CD4-positive, alpha-beta T cell treated with Interferon alpha-2 for 1 hour (primary cell): Measurements from ENCODE around the gene POC1A.
"Not testable (repeated sequence)": the region's sequence is repeated elsewhere in the genome, so short reads cannot be mapped to it uniquely, and the experiment has no call there.

Experiments
- DNase-seq, 2 donors: peaks; one replicate each; pipeline ENCODE4 v3.0.0-alpha.2; 2020 to 2022

The POC1A gene

DNA sequence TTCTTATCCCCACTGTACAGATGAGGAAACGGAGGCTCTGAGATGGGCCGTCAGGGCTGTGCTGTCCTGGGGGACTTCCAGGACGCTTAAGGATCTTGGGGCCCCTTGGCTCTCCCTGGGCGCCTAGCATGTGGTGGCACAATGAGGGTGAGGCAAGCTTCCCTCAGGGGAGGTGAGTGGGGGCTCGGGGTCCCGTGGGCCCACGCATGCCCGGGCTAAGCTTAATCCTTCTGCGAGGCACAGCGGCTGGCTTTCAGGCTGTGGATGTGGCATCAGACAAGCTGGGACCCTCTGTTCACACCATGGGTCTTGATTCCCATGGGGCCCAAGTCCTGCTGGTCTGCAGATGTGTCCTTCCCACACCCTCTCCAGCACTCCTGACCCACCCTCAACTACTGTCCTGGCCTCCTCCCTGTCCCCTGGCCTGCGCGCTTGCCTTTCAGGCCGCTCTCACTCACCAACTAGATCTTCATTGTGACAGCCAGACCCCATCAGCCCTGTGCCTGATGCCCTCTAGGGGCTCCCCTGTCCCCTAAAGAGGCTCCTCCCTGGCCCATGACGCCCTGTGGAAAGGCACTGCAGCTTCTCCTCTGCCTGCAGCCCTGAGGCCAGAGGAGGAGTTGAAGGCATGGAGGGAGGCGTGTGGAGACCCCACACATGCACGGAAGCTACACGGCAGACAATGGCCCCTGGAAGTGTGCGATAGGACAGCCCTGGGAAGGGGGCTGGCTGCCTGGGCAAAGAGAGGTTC lies 109.2 kb downstream of the POC1A start:
- no peak for DNase-seq

- no peak for DNase-seq
These were observed 110.5 kb downstream of the POC1A start for GRCh38 chr3:52043750-52044149.

- DNase-seq: not testable (repeated sequence)
These were observed 111.2 kb downstream of the POC1A start for GRCh38 chr3:52043039-52043438.

GRCh38 chr3:52041118-52041731 lies 113.0 kb downstream of the POC1A start:
- DNase-seq: no peak

DNA sequence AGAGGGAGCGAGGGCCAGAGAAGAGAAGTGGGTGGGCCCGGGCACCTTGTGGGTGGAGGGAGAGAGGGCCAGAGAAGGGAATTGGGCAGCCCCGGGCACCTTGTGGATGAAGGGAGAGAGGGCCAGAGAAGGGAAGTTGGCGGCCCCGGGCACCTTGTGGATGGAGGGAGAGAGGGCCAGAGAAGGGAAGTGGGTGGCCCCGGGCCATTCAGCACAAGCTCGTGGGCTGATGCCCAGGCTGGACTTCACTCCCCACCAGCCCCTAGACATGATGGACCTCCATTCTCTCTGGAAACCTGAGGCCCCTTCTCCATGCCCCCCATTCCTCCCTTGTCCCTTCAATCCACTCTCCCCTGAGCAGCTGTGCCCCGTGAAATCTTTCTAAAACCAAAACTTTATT lies 113.6 kb downstream of the POC1A start:
- DNase-seq: no peak

DNA sequence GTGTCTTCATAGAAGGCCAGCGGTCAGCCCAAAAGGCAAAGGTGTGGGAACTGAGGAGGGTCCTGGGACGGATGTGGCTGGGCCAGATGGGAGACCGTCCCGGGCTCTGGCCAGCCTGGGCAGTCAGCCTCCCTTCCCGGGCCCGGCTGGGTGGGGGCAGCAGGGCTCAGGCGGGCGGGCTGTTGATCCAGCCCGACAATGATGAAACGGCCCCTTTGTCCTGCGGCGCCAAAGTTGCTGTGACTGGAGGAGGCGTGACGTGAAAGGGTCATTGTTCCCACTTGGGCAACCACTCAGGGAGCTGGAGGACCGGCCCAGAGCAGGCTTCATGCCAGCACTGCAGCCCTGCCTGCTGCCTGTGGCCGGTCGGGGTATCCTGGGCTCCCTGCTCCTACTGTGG lies 114.4 kb downstream of the POC1A start:
- no peak for DNase-seq

DNA sequence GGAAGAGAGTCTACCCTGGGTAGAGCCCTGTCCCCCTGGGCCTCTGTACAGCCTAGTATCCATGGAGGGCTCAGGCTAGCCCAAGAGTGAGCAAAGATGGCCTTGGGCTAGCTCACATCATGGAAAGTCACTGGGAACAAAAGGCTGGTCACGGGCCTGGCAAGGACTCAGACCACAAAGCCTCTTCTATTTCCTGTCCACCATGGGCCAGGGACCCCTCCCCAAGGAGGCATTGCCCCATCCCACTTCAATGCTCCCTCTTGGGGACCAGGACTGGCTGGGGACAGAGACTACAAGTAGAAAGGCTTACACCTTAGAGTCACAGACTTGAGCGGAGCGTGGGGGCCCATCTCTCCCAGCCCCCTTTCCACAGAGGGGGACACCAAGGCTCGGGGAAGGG lies 114.8 kb downstream of the POC1A start:
- no peak for DNase-seq

- DNase-seq: no peak
These were observed 116.0 kb downstream of the POC1A start for GRCh38 chr3:52038227-52038626.

GRCh38 chr3:52037291-52037690 lies 116.9 kb downstream of the POC1A start:
- DNase-seq: no peak

DNA sequence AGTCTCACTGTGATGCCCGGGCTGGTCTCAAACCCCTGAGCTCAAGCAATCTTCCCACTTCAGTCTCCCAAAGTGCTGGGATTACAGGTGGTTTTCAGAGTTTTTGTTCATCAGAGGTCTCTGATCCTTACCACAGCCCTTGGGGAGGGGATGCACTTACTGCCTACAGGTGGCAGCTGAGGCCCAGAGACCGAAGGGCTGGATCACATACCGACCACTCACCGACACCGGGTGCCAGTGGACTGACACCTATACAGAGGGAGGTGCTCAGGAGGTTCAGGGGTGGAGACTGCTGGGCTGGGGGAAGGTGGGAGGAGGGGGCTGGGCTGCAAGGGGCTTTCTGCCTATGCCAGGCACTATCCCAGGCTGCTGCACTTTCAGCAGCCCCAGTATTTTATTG lies 117.4 kb downstream of the POC1A start:
- peak in 1 of 2 donors; percentile 48 for DNase-seq

GRCh38 chr3:52036222-52036694 lies 118.0 kb downstream of the POC1A start:
- no peak for DNase-seq

DNA sequence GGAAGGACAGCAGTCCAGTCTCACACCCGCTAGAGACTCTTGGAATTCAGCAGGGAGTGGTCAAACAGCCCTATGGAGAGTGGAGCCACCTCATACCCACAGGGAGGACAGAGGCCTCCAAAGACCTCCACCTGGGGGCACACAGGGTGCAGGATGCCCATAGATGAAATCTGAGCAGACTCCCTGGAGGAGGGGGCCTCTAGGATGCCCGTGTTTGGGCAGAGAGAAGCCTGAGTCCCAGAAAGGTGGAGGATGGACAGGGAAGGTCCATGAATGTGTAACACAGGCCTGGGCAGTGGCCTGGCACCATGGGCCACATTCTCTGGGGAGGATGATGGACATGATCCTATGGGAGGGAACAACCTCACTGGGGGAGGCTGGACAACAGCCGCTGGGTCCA lies 119.6 kb downstream of the POC1A start:
- no peak for DNase-seq

GRCh38 chr3:52034212-52034611 lies 120.0 kb downstream of the POC1A start:
- DNase-seq: no peak

DNA sequence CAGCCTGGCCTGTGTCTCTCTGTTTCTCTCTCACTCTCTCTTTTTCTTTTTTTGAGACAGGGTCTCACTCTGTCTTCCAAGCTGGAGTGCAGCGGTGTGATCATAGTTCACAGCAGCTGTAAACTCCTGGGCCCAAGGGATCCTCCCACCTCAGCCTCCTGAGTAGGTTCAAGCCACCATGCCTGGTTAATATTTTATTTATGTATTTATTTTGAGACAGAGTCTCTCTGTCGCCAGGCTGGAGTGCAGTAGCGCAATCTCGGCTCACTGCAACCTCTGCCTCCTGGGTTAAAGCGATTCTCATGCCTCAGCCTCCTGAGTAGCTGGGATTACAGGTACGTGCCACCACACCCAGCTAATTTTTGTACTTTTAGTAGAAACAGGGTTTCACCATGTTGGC lies 120.5 kb downstream of the POC1A start:
- DNase-seq: not testable (repeated sequence)

- DNase-seq: no peak
These were observed 121.4 kb downstream of the POC1A start for GRCh38 chr3:52032702-52033408.

- no peak for DNase-seq
These were observed 122.3 kb downstream of the POC1A start for GRCh38 chr3:52031896-52032295.

GRCh38 chr3:52030714-52031310 lies 123.4 kb downstream of the POC1A start:
- DNase-seq: no peak

GRCh38 chr3:52029535-52029934 lies 124.7 kb downstream of the POC1A start:
- DNase-seq: no peak

DNA sequence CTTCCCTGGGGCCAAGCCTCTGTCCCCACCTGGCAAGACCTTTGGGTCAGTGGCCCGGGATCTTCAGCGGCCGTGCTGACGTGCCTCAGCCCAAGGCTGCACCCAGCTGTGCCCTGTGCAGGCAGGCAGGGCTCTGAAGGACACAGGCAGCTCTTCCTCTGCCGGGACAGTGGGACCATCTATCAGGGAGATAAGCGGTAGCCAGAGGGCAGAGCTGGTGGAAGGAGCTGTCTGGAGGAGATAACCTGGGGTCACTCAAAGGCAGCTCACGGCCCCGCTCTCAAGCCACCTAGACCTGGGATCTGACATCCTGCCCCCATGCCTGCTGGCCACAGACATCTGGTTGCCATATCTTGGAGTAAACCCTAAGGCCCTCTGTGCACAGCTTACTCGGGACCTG lies 125.2 kb downstream of the POC1A start:
- DNase-seq: no peak

DNA sequence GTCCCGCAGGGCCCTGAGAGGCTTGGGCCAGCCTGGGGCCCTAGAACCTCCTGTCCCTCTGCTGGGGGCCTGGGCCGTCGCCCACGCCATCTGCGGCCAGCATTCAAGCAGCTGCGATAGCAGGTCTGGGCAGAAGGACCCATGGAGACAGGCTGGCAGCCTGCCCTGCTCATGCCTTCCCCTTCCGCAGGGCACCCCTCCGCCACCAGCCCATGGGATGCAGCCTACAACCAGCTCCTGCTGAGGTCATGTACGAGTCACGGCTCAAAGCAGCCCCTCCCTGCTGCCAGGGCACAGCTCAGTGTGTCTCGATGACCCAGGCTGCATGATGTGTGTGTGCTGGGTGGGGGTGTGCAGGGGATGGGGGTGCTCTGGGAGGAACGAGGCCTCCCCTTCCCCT lies 125.7 kb downstream of the POC1A start:
- no peak for DNase-seq

GRCh38 chr3:52026041-52026440 lies 128.2 kb downstream of the POC1A start:
- no peak for DNase-seq

- DNase-seq: no peak
These were observed 128.8 kb downstream of the POC1A start for GRCh38 chr3:52025453-52025852.
